LoVo (cell line): ENCODE measurements around the gene SRD5A3.

Experiments used
- DNase-seq: peaks from one replicate; pipeline ENCODE4 v3.0.0-alpha.2; 2016; ENCODE audit warnings: low spot score

SRD5A3 gene

GRCh38 chr4:55345980-55346850 is at the start of gene SRD5A3:
Gene SRD5A3, plus strand, starts transcription at chr4:55346242. Its CDS starts 95 bp downstream, at chr4:55346337.
- peak; percentile 89 for DNase-seq

- peak; percentile 51 for DNase-seq
Measured at GRCh38 chr4:55297346-55297745, 48.7 kb upstream of the SRD5A3 start.

- DNase-seq: no peak
Measured at GRCh38 chr4:55303760-55304165, 42.3 kb upstream of the SRD5A3 start.

GRCh38 chr4:55304303-55304702 is 41.7 kb upstream of the SRD5A3 start:
- DNase-seq: no peak

- DNase-seq: no peak
Measured at GRCh38 chr4:55308071-55308470, 38.0 kb upstream of the SRD5A3 start.

GRCh38 chr4:55311792-55312488 is 34.1 kb upstream of the SRD5A3 start:
- DNase-seq: no peak

- peak; percentile 31 for DNase-seq
Measured at GRCh38 chr4:55312489-55313101, 33.4 kb upstream of the SRD5A3 start.

- no peak for DNase-seq
Measured at GRCh38 chr4:55314141-55314820, 31.8 kb upstream of the SRD5A3 start.

GRCh38 chr4:55318175-55319129 is 27.6 kb upstream of the SRD5A3 start:
- DNase-seq: no peak

GRCh38 chr4:55321707-55322264 is 24.3 kb upstream of the SRD5A3 start:
- peak; percentile 68 for DNase-seq

GRCh38 chr4:55323375-55323774 is 22.7 kb upstream of the SRD5A3 start:
- no peak for DNase-seq

- DNase-seq: no peak
Measured at GRCh38 chr4:55326629-55327028, 19.4 kb upstream of the SRD5A3 start.

GRCh38 chr4:55329012-55329411 is 17.0 kb upstream of the SRD5A3 start:
- DNase-seq: no peak

- DNase-seq: no peak
Measured at GRCh38 chr4:55330241-55330640, 15.8 kb upstream of the SRD5A3 start.

GRCh38 chr4:55336138-55337034 is 9.7 kb upstream of the SRD5A3 start:
- no peak for DNase-seq

GRCh38 chr4:55337944-55338343 is 8.1 kb upstream of the SRD5A3 start:
- no peak for DNase-seq

GRCh38 chr4:55338486-55338885 is 7.6 kb upstream of the SRD5A3 start:
- no peak for DNase-seq

- DNase-seq: no peak
Measured at GRCh38 chr4:55340266-55340665, 5.8 kb upstream of the SRD5A3 start.

GRCh38 chr4:55343887-55344286 is 2.2 kb upstream of the SRD5A3 start:
- no peak for DNase-seq

- no peak for DNase-seq
Measured at GRCh38 chr4:55345054-55345453, 988 bp upstream of the SRD5A3 start.
